Stimulated activated effector memory CD8-positive, alpha-beta T cell treated with anti-CD3 and anti-CD28 coated beads, Interleukin-12 subunit alpha, Interleukin-12 subunit beta, amount 100 ng/mL, for 72 hours (primary cell): ENCODE results near the gene LGR5.

Experiments used
- ATAC-seq: fragments of 150-1000 bp; cut with Tn5 transposase; 2 replicates; pipeline ENCODE4 v1.10.0; 2021
- DNase-seq, 2 donors: peaks; one replicate each; pipeline ENCODE4 v3.0.0; 2021 to 2022; ENCODE audit warnings: low spot score in 2 of 2
- H3K27ac Mint-ChIP-seq: one replicate; pipeline ENCODE4 v1.8.0; 2022; ENCODE audit warnings: mild to moderate bottlenecking, mixed read lengths
- H3K36me3 Mint-ChIP-seq: one replicate; pipeline ENCODE4 v1.8.0; 2022; ENCODE audit warnings: mild to moderate bottlenecking, mixed read lengths
- H3K4me1 Mint-ChIP-seq: one replicate; pipeline ENCODE4 v1.8.0; 2022; ENCODE audit warnings: mixed read lengths
- H3K4me3 Mint-ChIP-seq: one replicate; pipeline ENCODE4 v1.8.0; 2022; ENCODE audit warnings: mild to moderate bottlenecking, mixed read lengths
- H3K9me3 Mint-ChIP-seq: one replicate; pipeline ENCODE4 v1.8.0; 2022; ENCODE audit warnings: mixed read lengths

Gene LGR5

DNA sequence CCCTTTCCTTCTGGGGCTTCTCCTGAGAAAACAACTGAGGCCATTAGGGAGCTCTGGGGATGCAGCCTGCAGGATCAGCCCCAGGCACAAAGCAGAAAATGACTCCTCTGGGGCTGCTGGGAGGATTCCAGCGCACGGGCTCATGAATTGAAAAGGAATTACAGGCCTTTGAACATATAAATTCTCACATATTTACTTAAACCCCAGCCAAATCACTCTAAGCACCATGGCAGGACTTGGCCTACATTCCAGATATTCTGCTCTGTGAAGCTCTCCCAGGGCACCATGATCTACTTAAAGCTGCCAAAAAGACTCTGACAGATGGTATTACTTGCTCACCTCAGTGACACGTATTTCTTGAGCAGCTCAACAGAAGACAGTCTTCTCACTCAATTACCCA is 136.9 kb downstream of the LGR5 start:
- H3K27ac Mint-ChIP-seq, result no peak overlapping the region

GRCh38 chr12:71578694-71579258 is 139.2 kb downstream of the LGR5 start:
- Mint-ChIP-seq H3K9me3 (no peaks in the 10 kb centered on the region), H3K4me3 (no peak overlapping the region), H3K27ac (no peak overlapping the region), H3K4me1 (no peaks in the 10 kb centered on the region), H3K36me3 (no peaks in the 10 kb centered on the region)
- ATAC-seq, result no peak
- no peak for DNase-seq

More for the DNA sequence above, 136.9 kb downstream of the LGR5 start:
- DNase-seq, result no peak
- H3K36me3 Mint-ChIP-seq, result no peaks in the 10 kb centered on the region
- no peak for ATAC-seq
- H3K4me3 Mint-ChIP-seq, result no peak overlapping the region
- no peaks in the 10 kb centered on the region for H3K9me3 Mint-ChIP-seq
- no peaks in the 10 kb centered on the region for H3K4me1 Mint-ChIP-seq

- H3K36me3 Mint-ChIP-seq, result no peaks in the 10 kb centered on the region
- H3K4me3 Mint-ChIP-seq, result no peak overlapping the region
- no peak for DNase-seq
- H3K4me1 Mint-ChIP-seq, result no peaks in the 10 kb centered on the region
- H3K27ac Mint-ChIP-seq, result no peak overlapping the region
- ATAC-seq, result no peak
- no peaks in the 10 kb centered on the region for H3K9me3 Mint-ChIP-seq
These were observed 141.6 kb downstream of the LGR5 start for GRCh38 chr12:71581206-71581605.

DNA sequence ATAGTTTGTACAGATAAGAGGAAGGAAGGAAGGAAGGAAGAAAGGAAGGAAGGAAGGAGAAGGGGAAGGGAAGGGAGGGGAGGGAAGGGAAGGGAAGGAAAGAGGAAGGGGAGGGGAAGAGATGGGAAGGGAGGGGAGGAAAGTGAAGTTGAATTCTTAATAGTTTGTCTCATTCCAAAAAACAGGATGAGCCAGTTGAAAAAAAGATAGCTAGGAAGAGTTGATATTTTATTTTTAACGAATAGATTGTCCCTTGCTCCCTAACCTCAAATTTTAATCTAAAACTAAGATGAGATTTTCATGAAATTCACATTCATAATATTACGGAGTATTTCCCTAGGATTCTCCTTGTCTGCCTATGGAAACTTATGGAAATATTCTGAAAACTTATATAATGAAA is 143.3 kb downstream of the LGR5 start:
- Mint-ChIP-seq H3K27ac (no peak overlapping the region), H3K36me3 (no peaks in the 10 kb centered on the region), H3K4me1 (no peaks in the 10 kb centered on the region), H3K9me3 (no peaks in the 10 kb centered on the region), H3K4me3 (no peak overlapping the region)
- no peak for ATAC-seq
- DNase-seq, result no peak

DNA sequence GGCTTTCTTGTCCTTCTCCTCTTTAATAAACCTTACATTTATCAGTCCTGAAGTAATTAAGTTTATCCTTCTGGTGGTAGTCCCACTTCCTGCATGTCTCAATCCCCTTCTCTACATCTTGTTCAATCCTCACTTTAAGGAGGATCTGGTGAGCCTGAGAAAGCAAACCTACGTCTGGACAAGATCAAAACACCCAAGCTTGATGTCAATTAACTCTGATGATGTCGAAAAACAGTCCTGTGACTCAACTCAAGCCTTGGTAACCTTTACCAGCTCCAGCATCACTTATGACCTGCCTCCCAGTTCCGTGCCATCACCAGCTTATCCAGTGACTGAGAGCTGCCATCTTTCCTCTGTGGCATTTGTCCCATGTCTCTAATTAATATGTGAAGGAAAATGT is 144.8 kb downstream of the LGR5 start:
- no peaks in the 10 kb centered on the region for H3K9me3 Mint-ChIP-seq
- H3K4me1 Mint-ChIP-seq, result no peaks in the 10 kb centered on the region
- H3K27ac Mint-ChIP-seq, result no peak overlapping the region
- no peak for DNase-seq
- no peaks in the 10 kb centered on the region for H3K36me3 Mint-ChIP-seq
- ATAC-seq, result no peak
- H3K4me3 Mint-ChIP-seq, result no peak overlapping the region

- Mint-ChIP-seq H3K36me3 (no peaks in the 10 kb centered on the region), H3K4me1 (no peaks in the 10 kb centered on the region), H3K4me3 (no peak overlapping the region), H3K9me3 (no peaks in the 10 kb centered on the region), H3K27ac (no peak overlapping the region)
- no peak for DNase-seq
- ATAC-seq, result no peak
These were observed 145.6 kb downstream of the LGR5 start for GRCh38 chr12:71585218-71585617.

GRCh38 chr12:71587012-71587411 is 147.4 kb downstream of the LGR5 start:
- Mint-ChIP-seq H3K4me3 (no peak overlapping the region), H3K4me1 (no peaks in the 10 kb centered on the region), H3K36me3 (no peaks in the 10 kb centered on the region), H3K27ac (no peak overlapping the region), H3K9me3 (no peaks in the 10 kb centered on the region)
- DNase-seq (no peak), ATAC-seq (no peak)

DNA sequence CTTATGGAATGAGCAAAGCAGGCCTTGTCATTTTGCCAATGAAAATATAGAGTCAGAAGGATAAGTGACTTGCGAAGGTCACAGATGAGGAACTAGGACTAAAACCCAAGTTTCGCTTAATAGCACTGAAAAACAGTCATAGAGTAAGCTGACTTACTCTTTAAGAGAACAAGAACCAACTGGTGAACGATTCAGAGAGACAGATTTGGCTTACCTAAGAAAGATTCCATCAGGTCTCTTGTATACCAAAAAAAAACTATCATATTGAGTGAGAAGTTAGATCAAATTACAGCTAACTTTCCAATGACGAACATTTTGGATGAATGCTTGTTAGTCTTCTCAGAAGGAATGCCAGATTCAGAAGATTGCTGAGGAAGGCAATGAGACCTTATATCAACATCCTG is 149.9 kb downstream of the LGR5 start:
- no peak for ATAC-seq
- no peak for DNase-seq
- no peak overlapping the region for H3K4me3 Mint-ChIP-seq
- no peaks in the 10 kb centered on the region for H3K4me1 Mint-ChIP-seq
- no peaks in the 10 kb centered on the region for H3K9me3 Mint-ChIP-seq
- H3K27ac Mint-ChIP-seq, result no peak overlapping the region
- H3K36me3 Mint-ChIP-seq, result no peaks in the 10 kb centered on the region

DNA sequence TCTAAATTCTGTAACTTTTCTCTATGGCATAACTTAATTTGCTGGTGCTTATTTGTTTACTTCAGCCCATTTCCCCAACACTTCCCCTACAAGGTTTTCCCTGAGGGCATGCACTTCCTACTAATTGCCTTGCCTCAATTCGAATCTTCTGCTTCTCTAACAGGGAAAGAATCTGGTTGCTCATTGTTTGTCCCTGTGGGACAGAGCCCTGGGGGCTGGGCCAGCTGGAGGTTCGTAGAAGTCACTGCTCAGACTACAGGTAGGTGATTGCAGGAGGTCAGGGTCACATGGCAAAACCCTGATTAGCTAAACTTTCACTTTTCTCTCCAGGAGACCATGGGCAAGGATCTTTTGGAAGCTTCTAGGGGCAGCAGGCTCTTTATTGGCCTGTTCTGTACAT is 152.0 kb downstream of the LGR5 start:
- Mint-ChIP-seq H3K4me1 (no peaks in the 10 kb centered on the region), H3K9me3 (no peaks in the 10 kb centered on the region), H3K36me3 (no peaks in the 10 kb centered on the region), H3K27ac (no peak overlapping the region), H3K4me3 (no peak overlapping the region)
- ATAC-seq (no peak), DNase-seq (no peak)

DNA sequence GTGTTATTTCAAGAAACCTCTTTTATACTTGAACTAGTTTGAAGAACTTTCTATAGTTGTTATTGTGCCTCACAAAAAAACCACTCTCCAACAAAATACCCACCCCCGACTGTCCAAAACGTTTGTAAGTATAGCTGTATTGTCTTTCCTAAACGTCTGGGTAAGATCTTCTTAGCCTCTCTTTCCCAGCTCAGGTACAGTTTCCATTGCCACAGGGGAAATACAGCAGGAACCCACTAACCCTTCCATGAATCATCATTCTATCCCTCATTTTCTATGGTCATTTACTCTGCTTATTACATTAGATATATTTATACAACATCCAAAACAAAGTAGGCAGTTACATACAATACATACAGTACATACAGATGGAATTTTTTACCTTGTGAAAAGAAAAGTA is 153.2 kb downstream of the LGR5 start:
- H3K4me1 Mint-ChIP-seq, result no peaks in the 10 kb centered on the region
- no peak overlapping the region for H3K27ac Mint-ChIP-seq
- no peak for ATAC-seq
- H3K4me3 Mint-ChIP-seq, result no peak overlapping the region
- no peak for DNase-seq
- H3K36me3 Mint-ChIP-seq, result no peaks in the 10 kb centered on the region
- no peaks in the 10 kb centered on the region for H3K9me3 Mint-ChIP-seq

DNA sequence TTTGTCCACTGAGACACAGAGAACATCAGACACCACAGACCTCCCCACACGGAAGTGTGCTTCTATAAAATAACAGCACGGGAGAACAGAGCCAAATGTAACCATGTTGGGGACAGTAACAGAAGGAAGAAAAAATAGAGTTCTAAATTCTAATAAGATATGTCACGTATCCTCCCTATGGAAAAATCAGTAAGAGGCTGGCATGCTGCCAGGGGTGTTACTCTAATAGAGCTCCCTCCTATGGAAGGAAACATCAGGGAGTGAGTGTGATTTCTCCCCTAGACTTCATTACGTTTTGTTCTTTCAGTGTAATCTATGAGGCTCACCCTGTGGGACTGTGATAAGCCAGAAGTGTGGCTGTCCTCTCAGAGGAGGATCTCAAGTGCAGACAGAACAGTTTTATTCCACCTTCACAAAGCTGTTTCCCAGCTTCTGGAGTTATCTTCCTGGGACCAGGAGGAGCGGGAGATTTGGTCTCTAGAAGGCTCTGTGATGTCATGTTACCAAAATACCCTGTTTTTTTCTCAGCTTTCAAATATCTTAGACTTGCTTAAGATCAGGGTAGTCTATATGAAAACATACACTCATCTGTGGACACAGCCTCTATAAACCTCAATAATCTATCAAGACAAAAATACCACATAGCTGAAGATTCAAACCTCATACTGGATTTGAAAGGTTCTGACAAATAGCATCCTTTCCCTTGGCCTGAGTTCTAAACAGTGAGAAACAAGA is 154.8 kb downstream of the LGR5 start:
- peaks cover under 1% of the 10 kb centered on the region for H3K9me3 Mint-ChIP-seq
- H3K4me1 Mint-ChIP-seq, result no peaks in the 10 kb centered on the region
- ATAC-seq (no peak), DNase-seq (no peak)
- no peaks in the 10 kb centered on the region for H3K36me3 Mint-ChIP-seq
- no peak overlapping the region for H3K27ac Mint-ChIP-seq
- no peak overlapping the region for H3K4me3 Mint-ChIP-seq

GRCh38 chr12:71599210-71599609 is 159.6 kb downstream of the LGR5 start:
- no peak overlapping the region for H3K27ac Mint-ChIP-seq
- H3K36me3 Mint-ChIP-seq, result no peaks in the 10 kb centered on the region
- H3K4me3 Mint-ChIP-seq, result no peak overlapping the region
- ATAC-seq, result peak; percentile 36
- H3K9me3 Mint-ChIP-seq, result peaks cover 6% of the 10 kb centered on the region
- DNase-seq, result no peak
- H3K4me1 Mint-ChIP-seq, result no peaks in the 10 kb centered on the region

- no peak overlapping the region for H3K27ac Mint-ChIP-seq
- H3K4me3 Mint-ChIP-seq, result no peak overlapping the region
- H3K36me3 Mint-ChIP-seq, result no peaks in the 10 kb centered on the region
- ATAC-seq (no peak), DNase-seq (no peak)
- H3K9me3 Mint-ChIP-seq, result peaks cover 6% of the 10 kb centered on the region
- no peaks in the 10 kb centered on the region for H3K4me1 Mint-ChIP-seq
These were observed 161.9 kb downstream of the LGR5 start for GRCh38 chr12:71601546-71601945.

DNA sequence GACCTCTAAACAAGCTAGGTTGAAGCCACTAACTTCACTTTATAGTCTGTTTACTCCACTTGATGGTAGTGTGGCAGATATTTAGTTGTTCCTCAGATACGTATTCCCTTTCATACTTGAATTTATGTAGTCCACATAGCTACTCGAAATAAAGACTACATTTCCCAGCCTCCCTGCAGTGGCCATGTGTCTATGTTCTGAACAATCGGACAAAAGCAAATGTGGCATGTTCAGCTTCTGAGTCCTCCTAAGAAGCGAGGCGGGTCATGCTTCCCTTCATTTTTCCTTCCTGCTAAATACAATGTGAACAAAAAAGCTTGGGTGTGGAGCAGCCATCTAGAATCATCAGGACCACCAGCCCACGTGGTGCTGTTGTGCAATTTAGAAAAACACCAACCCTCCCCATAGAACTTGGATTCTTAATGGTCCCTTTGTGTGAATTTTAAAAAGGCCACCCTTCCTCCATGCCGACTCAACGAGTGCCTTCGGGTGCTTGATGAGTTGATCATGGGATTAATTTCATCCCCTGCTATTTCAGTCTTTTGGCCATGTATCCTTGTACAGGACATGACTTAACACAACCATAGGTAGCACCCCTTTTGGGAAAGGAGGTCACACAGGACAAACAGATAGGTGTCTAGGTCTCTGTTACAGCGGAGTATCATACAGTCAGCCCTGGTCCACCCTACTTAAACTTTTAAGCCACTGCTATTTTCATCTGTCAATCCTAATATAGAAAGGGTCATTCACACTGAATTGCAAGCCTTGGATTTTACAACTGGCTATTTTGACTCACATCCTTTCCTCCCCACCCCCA is 163.4 kb downstream of the LGR5 start:
- no peak for DNase-seq
- Mint-ChIP-seq H3K4me3 (no peak overlapping the region), H3K9me3 (peaks cover 6% of the 10 kb centered on the region), H3K4me1 (no peaks in the 10 kb centered on the region), H3K36me3 (no peaks in the 10 kb centered on the region), H3K27ac (peak overlapping the region; percentile 52)
- no peak for ATAC-seq

DNA sequence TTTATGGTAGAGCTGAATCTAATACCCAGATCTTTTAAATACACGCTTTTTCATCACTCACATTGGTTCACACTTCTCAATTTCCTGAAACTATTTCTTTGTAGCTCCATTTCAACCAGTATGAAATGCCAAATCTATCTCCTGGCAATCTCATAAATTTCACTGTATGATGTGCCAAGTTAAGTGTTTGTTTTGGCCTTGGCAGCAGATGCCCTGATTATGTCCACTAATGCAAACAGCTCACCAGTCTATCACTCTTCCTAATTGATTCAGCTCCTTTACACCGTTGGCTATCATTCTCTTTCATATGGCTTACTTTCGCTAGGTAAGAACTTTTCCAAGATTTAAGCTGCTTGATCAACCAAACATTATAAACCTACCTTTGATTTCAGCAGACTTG is 165.4 kb downstream of the LGR5 start:
- Mint-ChIP-seq H3K27ac (no peak overlapping the region), H3K9me3 (no peaks in the 10 kb centered on the region), H3K36me3 (no peaks in the 10 kb centered on the region), H3K4me1 (no peaks in the 10 kb centered on the region), H3K4me3 (no peak overlapping the region)
- no peak for ATAC-seq
- DNase-seq, result no peak
